Erythroblast (primary cell): Measurements from ENCODE around the gene ARHGAP6.
A peak's percentile ranks its signal among the peaks of the same experiment; 100 is the strongest.

Source experiments
- DNase-seq, 2 experiments: peaks; one replicate each; lab custom pipeline; 2025; lab: John Stamatoyannopoulos, UW
- GATA1 ChIP-seq: IDR thresholded peaks from 2 replicates; pipeline ENCODE4 v1.6.1; 2011; ENCODE audit warnings: low read depth, mild to moderate bottlenecking, control low read depth, low read length, moderate library complexity
- POLR2A ChIP-seq: IDR thresholded peaks from 2 replicates; pipeline ENCODE4 v1.6.1; 2011; ENCODE audit warnings: mild to moderate bottlenecking, low read length

The ARHGAP6 gene

DNA sequence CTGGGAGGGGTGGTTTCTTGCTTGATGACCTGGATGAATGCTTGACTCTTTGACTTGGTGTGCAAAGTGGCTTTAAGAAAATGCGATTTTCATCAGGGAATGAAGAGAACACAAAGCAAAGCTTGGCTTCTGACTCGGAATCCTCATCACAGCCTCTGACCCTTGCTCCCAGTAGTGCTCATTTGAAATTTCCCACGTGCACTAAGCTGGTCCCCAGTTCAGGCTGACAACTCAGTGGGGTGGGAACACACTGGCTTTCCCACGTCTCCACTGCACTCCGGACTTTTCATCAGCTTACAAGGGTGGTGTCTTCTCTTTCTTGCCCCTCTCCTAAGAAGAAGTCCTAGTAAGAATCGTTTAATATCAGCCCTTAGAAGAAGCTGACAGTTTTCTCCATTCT lies 501.3 kb downstream of the ARHGAP6 start:
- TF ChIP-seq POLR2A (no peak), GATA1 (no peak)

DNA sequence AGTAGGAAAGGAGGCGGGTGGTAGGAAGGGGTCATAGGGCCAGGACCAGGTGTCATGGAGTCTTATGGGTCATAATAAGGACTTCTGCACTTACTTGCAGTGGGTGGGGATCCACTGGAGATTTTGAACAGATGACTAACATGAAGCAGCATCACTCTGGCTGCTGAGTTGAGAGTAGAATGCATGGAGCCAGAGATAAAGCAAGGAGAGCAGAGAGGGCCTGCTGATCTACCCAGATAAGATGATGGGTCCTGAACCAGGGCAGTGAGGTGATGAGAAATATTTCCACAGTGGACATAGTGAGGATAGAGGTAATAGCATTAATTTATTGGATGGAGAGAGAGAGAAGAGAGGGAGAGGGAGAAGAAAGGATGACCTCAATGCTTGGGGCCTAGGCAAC lies 506.6 kb downstream of the ARHGAP6 start:
- peak; percentile 16 to 53 for DNase-seq

More for the DNA sequence above, 501.3 kb downstream of the ARHGAP6 start:
- no peak for DNase-seq

DNA sequence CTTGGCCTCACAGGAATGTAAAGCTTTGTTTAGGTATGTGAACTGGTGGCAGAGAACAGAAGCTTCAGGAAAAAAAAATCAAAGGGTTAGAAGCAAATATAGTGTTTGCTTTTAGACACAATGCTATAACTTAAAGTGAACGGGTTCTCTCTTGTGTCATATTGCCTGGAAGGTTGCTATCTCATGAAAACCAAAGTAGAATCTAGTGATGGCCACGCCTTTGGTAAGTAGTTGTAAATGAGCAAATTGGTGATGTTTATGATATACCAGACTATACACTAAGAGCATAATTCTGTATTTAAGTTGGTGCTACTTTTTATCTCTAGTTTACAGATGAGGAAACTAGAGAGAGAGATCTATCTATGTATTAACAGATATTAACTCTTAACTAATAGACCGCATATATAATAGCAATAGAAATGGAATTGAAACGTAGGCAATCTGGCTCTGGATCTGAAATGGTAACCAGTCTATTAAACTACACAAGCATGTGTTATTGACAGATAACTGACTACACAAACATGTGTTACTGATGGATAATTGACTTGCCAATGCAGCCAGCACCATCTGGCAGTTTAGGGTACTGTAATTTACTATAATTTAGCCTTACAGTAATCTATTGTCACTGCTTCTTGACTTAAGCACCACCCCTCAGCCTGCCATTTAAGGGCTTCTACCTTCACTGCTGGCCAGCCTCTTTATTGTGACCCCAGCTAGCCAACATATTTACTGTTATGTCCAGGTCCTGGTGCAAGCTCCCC lies 513.7 kb downstream of the ARHGAP6 start:
- DNase-seq: peak; percentile 58 to 85
- TF ChIP-seq POLR2A (no peak), GATA1 (no peak)

More for the DNA sequence above, 506.6 kb downstream of the ARHGAP6 start:
- TF ChIP-seq GATA1 (no peak), POLR2A (no peak)

GRCh38 chrX:11148401-11148800 lies 517.3 kb downstream of the ARHGAP6 start:
- TF ChIP-seq POLR2A (no peak), GATA1 (no peak)
- DNase-seq: no peak

DNA sequence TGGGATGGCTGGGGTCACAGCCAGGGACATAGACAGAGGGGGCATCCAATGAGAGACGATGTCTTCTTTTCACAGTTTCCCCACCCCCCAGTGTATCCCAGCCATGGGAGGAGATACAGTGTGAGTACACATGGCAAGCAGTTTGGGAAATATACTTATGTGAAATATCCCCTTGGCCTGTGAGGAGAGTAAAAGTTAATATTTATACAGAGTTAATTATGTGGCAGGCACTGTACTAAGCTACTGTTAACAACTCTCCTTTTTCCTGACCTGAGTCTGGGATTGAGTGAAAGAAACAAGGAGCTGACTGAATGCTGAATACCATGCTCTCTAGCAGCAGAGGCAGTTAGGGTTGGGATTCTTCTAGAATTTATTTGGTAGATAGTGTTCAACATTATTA lies 519.3 kb downstream of the ARHGAP6 start:
- DNase-seq: no peak
- TF ChIP-seq GATA1: no peak
- TF ChIP-seq POLR2A: no peak

DNA sequence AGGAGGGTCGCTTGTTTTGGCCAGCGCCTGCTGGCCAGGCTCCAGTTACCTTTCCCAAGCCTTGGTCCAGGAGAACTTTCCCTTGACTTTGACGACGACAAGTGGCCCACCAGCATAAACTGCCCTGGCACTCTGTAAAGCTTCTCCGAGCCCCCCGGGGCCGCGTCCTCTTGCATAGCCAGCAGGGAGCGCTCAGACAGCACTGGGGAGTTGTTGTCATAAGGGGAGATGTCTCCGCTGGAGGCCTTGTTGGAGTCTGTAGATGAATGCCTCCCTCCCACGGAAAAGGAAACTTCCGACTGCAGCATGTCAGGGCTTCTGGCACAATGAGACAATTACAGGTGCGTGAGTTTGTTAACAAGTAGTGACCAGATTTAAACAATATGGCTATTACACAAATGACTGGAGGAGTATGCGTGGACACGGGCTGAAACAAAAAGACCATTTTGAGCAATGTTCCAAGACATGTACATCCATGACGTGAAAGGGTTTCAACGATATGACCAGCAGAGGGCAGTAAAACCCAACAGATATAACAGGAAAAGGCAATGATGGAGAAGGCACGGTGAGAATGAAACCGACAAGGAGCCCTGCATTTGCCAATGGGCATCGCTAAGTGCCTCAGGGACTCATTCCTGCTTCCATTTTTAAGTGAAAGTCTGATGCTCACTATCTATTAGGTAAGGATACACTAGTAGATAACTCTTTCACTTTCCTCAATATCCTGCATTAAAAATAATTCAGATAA lies 521.6 kb downstream of the ARHGAP6 start:
- TF ChIP-seq GATA1 (no peak), POLR2A (no peak)

GRCh38 chrX:11138498-11139390 lies 527.0 kb downstream of the ARHGAP6 start:
- no peak for TF ChIP-seq GATA1
- no peak for DNase-seq

More for the DNA sequence above, 521.6 kb downstream of the ARHGAP6 start:
- peak; percentile 79 to 88 for DNase-seq

DNA sequence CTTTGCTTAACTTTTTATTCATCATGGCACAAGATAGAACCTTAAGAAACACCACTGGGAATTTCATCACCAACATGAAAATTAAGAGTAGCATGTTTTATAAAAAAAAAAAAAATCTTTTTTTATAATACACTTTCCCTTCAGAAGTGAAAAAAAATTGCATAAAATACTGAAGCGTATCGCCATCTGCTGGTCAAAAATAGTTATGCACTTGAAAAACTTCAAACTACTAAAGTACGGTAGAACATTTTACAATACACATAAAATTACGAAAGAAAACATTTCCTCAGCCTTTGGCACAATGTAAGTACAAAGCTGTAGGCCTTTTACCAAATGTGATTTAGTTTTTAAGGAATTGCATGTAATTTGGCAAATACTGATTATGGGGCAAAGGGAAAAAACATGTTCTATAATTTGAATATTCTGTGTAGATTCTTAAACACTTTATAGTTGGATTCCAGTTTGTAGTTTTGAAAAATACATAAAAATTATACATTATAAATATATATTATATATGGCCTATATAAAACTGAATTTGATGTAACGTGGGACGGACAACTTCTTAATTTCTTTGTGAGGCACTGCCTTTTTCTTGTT lies 528.1 kb downstream of the ARHGAP6 start:
- peak; percentile 41 to 67 for DNase-seq
- TF ChIP-seq GATA1: no peak

GRCh38 chrX:11135564-11136185 lies 530.0 kb downstream of the ARHGAP6 start:
- TF ChIP-seq GATA1: no peak
- TF ChIP-seq POLR2A: no peak

DNA sequence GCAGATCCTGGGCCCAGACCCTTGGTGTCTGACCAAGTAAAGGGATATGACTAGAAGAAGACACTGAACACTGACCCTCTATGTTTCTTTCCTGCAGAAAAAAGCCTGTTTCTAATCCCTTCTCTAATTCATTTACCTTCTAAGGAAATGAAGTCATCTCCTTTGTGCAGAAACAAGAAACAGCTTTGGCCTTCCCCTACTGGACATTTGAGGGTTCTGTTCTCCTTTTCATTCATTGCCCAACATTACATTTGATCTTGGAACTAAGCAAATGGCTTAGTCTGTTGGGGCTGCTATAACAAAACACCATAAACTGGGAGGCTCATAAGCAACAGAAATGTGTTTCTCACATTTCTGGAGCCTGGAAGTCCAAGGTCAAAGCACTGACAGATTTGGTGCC lies 534.6 kb downstream of the ARHGAP6 start:
- no peak for DNase-seq
- TF ChIP-seq POLR2A: no peak
- no peak for TF ChIP-seq GATA1

More at GRCh38 chrX:11135564-11136185, 530.0 kb downstream of the ARHGAP6 start:
- peak; percentile 25 to 58 for DNase-seq

- no peak for TF ChIP-seq POLR2A
- TF ChIP-seq GATA1: no peak
- no peak for DNase-seq
These were observed 535.6 kb downstream of the ARHGAP6 start for GRCh38 chrX:11130136-11130535.

DNA sequence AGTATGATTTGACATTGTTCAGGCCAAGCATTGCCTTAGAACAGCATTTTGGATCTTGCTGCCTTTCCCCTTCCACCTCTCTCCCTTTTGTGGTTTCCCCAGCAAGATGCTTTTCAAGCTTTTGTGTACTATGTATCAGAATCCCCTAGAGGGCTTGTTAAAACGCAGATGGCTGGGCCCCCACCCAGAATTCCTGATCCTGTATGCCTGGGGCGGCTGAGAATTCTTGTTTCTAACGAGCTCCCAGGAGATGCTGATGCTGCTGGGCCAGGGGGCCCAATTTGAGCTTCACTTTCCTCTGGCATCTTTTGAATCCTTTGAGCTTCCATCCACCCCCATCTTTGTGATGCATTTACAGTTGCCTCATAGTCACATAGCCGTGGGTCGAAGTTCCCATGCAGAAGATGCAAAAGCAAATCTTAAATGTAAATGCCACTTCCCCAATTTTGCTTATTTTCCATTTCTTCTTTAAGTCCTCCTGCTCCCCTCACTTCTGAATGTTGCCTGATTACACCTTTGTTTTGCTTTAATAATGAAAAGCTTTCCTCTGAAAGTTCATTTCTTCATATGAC lies 536.1 kb downstream of the ARHGAP6 start:
- DNase-seq: no peak
- TF ChIP-seq POLR2A (no peak), GATA1 (no peak)

- TF ChIP-seq GATA1 (no peak), POLR2A (no peak)
- no peak for DNase-seq
These were observed 540.7 kb downstream of the ARHGAP6 start for GRCh38 chrX:11125060-11125459.
